ENCODE measurements around the gene ULBP2. TPM values are rescaled to one million over a fixed set of nuclear protein-coding genes. Genes with fewer than 3 reads are reported as not detected.
"Not testable (repeated sequence)": the region's sequence is repeated elsewhere in the genome, so short reads cannot be mapped to it uniquely, and the experiment has no call there.

Gene ULBP2
- total and polyA plus RNA-seq, 11 donors: 0.27 to 3.7 (median 0.85) TPM

DNA sequence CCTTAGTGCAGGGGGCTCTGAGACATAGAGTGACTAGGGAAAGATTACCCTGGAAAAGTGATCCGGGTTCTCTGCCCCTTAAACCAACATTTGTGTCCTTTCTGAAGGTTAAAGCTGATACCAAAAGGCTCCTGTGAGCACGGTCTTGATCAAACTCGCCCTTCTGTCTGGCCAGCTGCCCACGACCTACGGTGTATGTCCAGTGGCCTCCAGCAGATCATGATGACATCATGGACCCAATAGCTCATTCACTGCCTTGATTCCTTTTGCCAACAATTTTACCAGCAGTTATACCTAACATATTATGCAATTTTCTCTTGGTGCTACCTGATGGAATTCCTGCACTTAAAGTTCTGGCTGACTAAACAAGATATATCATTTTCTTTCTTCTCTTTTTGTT is 6.8 kb downstream of the ULBP2 start:
- DNase-seq: no peak
- Histone ChIP-seq H3K27me3 (peaks cover 0 to 53% (median 32%) of the 10 kb centered on the region in 9 donors), H3K4me3 (no peak overlapping the region), H3K36me3 (no peaks in the 10 kb centered on the region), H3K9me3 (no peaks in the 10 kb centered on the region), H3K27ac (no peak overlapping the region), H3K4me1 (no peaks in the 10 kb centered on the region)
- intact Hi-C loops (cut with DNase I): no loop called here
- TF ChIP-seq, protein P1, sequence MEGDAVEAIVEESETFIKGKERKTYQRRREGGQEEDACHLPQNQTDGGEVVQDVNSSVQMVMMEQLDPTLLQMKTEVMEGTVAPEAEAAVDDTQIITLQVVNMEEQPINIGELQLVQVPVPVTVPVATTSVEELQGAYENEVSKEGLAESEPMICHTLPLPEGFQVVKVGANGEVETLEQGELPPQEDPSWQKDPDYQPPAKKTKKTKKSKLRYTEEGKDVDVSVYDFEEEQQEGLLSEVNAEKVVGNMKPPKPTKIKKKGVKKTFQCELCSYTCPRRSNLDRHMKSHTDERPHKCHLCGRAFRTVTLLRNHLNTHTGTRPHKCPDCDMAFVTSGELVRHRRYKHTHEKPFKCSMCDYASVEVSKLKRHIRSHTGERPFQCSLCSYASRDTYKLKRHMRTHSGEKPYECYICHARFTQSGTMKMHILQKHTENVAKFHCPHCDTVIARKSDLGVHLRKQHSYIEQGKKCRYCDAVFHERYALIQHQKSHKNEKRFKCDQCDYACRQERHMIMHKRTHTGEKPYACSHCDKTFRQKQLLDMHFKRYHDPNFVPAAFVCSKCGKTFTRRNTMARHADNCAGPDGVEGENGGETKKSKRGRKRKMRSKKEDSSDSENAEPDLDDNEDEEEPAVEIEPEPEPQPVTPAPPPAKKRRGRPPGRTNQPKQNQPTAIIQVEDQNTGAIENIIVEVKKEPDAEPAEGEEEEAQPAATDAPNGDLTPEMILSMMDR (IDR thresholded peaks at IDR 0.05): no peak
- no peak for TF ChIP-seq POLR2A (IDR thresholded peaks at IDR 0.05)
- ATAC-seq: no peak
- 80 to 88% (median 82%) methylated on average over 5 of the region's 5 CpGs for WGBS, 4 donors

DNA sequence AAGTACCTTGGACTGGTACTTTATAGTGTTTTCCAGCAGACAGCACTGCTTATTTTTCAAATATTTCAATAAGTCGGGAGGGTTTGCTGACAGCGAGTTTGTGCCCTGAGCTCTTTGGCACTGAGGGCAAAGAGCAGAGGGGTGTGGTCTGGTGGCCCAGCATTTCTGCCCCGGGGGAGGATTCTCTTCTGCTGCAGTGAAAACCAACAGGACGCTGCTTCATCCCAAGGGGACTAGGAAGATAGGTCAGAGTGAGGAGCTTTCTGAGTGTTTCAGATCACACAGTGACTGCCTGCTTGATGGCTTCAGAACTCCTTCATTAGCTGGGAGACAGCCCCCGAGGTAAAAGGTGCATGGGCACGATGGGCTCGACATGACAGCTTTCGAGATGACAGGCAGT is 8.6 kb downstream of the ULBP2 start:
- WGBS, 4 donors: 37 to 48% (median 41%) methylated on average over 7 to 8 of the region's 8 CpGs
- no peak for TF ChIP-seq POLR2A (IDR thresholded peaks at IDR 0.05)
- TF ChIP-seq, protein P1 (IDR thresholded peaks at IDR 0.05): no peak
- peaks cover 0 to 69% (median 46%) of the 10 kb centered on the region in 9 donors for H3K27me3 ChIP-seq

DNA sequence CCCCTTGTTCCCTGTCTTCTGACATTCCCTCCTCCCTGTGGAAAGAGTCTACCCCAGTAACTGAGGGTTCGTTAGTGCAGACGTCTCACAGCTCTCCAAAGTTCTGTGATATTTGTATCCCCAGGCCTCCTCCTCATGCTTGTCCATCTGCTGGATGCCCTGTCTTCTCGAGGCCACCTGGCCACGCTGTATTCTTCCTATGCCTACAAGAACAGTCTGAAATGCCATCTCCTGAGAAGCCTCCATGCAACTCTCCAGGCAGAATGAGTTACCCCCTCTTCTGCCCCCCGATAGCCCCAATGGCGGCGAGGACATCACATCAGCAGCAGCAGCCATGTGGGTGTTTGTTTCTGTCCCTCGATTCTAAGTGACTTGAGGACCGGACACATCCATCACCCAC is 9.3 kb downstream of the ULBP2 start:
- Histone ChIP-seq H3K27me3 (peaks cover 2 to 75% (median 53%) of the 10 kb centered on the region in 9 donors), H3K36me3 (no peaks in the 10 kb centered on the region), H3K27ac (no peak overlapping the region), H3K4me3 (no peak overlapping the region), H3K9me3 (no peaks in the 10 kb centered on the region), H3K4me1 (peaks cover 0 to 3% (median 0%) of the 10 kb centered on the region in 12 donors)
- no peak for DNase-seq
- TF ChIP-seq POLR2A (IDR thresholded peaks at IDR 0.05): no peak
- TF ChIP-seq, protein P1 (IDR thresholded peaks at IDR 0.05): no peak
- ATAC-seq: no peak
- intact Hi-C loops (cut with DNase I): no loop called here
- whole genome bisulfite sequencing, 4 donors: 78 to 80% (median 78%) methylated on average over 9 of the region's 9 CpGs

More for the DNA sequence above, 8.6 kb downstream of the ULBP2 start:
- Histone ChIP-seq H3K9me3 (no peaks in the 10 kb centered on the region), H3K4me1 (peaks cover 0 to 3% (median 0%) of the 10 kb centered on the region in 12 donors), H3K36me3 (no peaks in the 10 kb centered on the region), H3K27ac (no peak overlapping the region), H3K4me3 (no peak overlapping the region)
- intact Hi-C loops (cut with DNase I): no loop called here
- no peak for DNase-seq
- ATAC-seq: no peak

DNA sequence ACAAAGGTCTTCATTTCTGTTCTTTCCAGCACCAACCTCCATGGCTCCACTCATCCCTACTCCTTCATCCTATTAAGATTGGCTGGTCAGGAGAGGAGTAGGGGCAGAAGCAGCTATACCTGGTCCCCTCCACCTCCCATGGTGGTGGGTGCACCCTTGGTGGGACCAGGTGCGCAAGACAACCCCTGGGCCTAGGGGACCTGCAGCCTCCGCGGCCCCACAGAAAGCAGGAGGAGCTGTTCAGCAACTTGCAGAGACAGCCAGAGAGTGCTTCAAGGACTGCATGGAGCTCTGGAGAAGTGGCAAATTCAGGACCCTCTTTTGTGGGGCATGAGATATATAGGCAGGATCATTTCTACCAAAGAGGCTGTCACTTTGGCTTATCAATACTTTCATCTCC is 9.8 kb downstream of the ULBP2 start:
- ATAC-seq: no peak
- TF ChIP-seq, protein P1 (IDR thresholded peaks at IDR 0.05): no peak
- H3K27me3 ChIP-seq: peaks cover 4 to 81% (median 56%) of the 10 kb centered on the region in 9 donors
- no peak for DNase-seq
- H3K9me3 ChIP-seq: no peaks in the 10 kb centered on the region
- H3K27ac ChIP-seq: no peak overlapping the region
- WGBS, 4 donors: 71 to 82% (median 77%) methylated on average over 3 of the region's 3 CpGs
- H3K4me3 ChIP-seq: no peak overlapping the region
- intact Hi-C loops (cut with DNase I): no loop called here
- H3K36me3 ChIP-seq: no peaks in the 10 kb centered on the region
- H3K4me1 ChIP-seq: peaks cover 0 to 3% (median 0%) of the 10 kb centered on the region in 12 donors

DNA sequence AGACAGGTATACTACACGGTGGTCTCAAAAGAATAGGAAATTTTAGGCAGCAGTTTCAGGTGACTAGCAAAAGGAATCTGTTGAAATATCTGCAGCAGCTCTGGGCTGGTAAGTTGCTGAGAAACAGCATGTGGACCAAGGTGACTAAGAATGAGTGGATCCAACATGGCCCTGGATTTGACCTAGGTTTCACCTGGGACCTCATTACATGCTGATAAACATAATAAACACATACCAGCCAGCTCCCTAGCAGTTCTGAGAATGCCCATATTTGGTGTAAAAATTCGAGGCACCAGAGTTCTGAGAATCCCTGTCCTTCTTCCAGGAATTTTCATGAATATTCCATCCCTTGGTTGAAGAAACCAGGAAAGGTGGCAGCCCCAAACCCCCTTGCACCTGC is 11.6 kb downstream of the ULBP2 start:
- H3K27me3 ChIP-seq: peaks cover 9 to 86% (median 68%) of the 10 kb centered on the region in 9 donors
- H3K27ac ChIP-seq; intact Hi-C loops (cut with DNase I); ATAC-seq; H3K9me3 ChIP-seq; H3K4me1 ChIP-seq; H3K36me3 ChIP-seq; DNase-seq; H3K4me3 ChIP-seq: not testable (repeated sequence)
- 28 to 42% (median 40%) methylated on average over 2 of the region's 2 CpGs for WGBS, 4 donors

DNA sequence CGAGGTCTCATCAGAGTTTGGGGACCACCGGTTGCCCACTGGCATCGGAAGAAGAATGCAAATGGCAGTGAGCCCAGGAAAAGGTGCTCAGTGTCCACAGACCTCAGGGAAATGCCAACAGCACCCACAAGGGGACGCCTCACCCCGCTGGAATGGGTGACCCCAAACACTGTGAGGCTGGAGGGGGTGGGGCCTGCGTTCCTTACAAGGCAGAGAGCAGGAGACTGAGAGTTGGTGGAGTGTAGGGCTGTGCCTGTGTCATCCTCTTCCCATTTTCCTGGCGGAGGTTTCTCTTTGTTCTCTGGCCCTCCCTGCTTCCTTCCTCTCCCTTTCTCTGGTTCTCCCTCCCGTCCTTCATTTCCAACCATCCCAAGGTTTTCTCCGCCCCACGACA is 12.1 kb downstream of the ULBP2 start:
- peak in 3 of 4 donors; percentile 62 to 64 (median 63) for ATAC-seq
- DNase-seq; H3K9me3 ChIP-seq; H3K36me3 ChIP-seq; H3K4me3 ChIP-seq; H3K4me1 ChIP-seq; H3K27ac ChIP-seq; intact Hi-C loops (cut with DNase I): not testable (repeated sequence)
- WGBS, 4 donors: 4 to 11% (median 8%) methylated on average over 3 to 6 of the region's 10 CpGs
- peaks cover 9 to 81% (median 68%) of the 10 kb centered on the region in 9 donors for H3K27me3 ChIP-seq

DNA sequence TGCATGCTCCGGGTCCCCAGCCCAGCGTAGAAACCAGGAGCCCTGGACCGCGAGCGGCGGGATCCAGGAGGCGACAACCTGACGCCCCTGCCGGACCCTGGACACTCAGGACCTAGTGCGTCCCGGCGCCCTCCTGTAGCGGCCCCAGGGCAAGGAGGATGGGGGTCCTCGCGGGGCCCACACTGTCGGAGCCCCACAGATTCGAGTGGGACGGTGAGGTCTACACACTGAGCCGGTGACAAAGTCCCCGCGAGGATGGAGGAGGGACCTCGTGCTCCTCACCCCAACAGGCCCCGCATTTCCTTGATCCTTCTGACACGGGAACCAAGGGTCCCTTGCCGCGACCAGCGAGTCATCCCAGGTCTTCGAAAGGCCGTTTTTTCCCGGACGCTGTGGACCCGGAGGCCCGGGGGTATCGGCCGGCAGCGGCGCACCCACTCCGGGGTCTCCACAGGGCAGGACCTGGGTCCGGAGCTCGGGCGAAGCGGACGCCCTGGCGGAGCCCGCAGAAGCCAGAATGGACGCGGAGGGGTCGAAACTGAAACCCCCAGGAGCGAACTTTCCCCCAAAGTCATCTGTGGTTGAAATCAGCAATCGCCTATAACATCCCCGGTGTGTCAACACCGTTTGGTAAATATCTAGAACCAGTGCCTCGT is 12.6 kb downstream of the ULBP2 start:
- H3K27ac ChIP-seq; H3K36me3 ChIP-seq; intact Hi-C loops (cut with DNase I); DNase-seq; H3K9me3 ChIP-seq; H3K4me3 ChIP-seq; H3K4me1 ChIP-seq: not testable (repeated sequence)
- ATAC-seq: peak in 2 of 4 donors; percentile 22 to 51
- 3 to 6% methylated on average over 34 to 38 of the region's 53 CpGs; no CpG with 5 or more reads in 2 of the 4 donors for WGBS, 4 donors
- H3K27me3 ChIP-seq: peaks cover 9 to 78% (median 68%) of the 10 kb centered on the region in 9 donors

Data from heart left ventricle (tissue), 16 donors.